OCI-LY7 (cell line): ENCODE data around the gene SORCS1. TPM values are rescaled to one million over a fixed set of nuclear protein-coding genes. Genes with fewer than 3 reads are reported as not detected.
A peak's percentile ranks its signal among the peaks of the same experiment; 100 is the strongest.

Source experiments
- BruUV-seq: library from RNA; stranded (reverse); fragments of 400-500 nt; replicated peaks from 2 replicates; lab custom pipeline; 2021; lab: Mats Ljungman, UMichigan
- CTCF ChIA-PET: fragments of 300-600 bp; sonication (Branson Sonifier 250); formaldehyde crosslinking; loops from one replicate; lab custom pipeline; 2022; ENCODE audit warnings: antibody characterized with exemption; ENCODE audit not compliant: unreplicated experiment; lab: Charles Lee
- POLR2A ChIA-PET: fragments of 300-600 bp; sonication (Branson Sonifier 250); formaldehyde crosslinking; loops from one replicate; lab custom pipeline; 2022; ENCODE audit warnings: antibody characterized with exemption; lab: Charles Lee
- DNase-seq: peaks from one replicate; pipeline ENCODE4 v3.0.0-alpha.2; 2015; ENCODE audit warnings: low spot score
- H2AFZ ChIP-seq: fragments of 200-600 bp; sonication (generic), shearing (Covaris generic); 2 replicates; pipeline ENCODE4 v1.6.1; 2014; ENCODE audit warnings: mild to moderate bottlenecking, antibody characterized with exemption, low read length, moderate library complexity
- H3K27ac ChIP-seq: fragments of 200-600 bp; sonication (generic); 2 replicates; pipeline ENCODE4 v1.5.1; 2014; ENCODE audit warnings: mixed run types, low read depth, mild to moderate bottlenecking, moderate library complexity, low read length, inconsistent platforms; ENCODE audit not compliant: poor library complexity, severe bottlenecking
- H3K36me3 ChIP-seq: fragments of 200-600 bp; sonication (generic); 2 replicates; pipeline ENCODE4 v1.6.1; 2014; ENCODE audit warnings: mild to moderate bottlenecking, antibody characterized with exemption, low read length, moderate library complexity, mixed read lengths; ENCODE audit not compliant: insufficient read depth
- H3K4me1 ChIP-seq: fragments of 200-600 bp; sonication (generic); 2 replicates; pipeline ENCODE4 v1.5.1; 2014; ENCODE audit warnings: mild to moderate bottlenecking, low read length; ENCODE audit not compliant: insufficient read depth, poor library complexity, severe bottlenecking
- H3K4me2 ChIP-seq: fragments of 200-600 bp; sonication (generic); 2 replicates; pipeline ENCODE4 v1.6.1; 2014; ENCODE audit warnings: mild to moderate bottlenecking, low read length
- H3K4me3 ChIP-seq: fragments of 200-600 bp; sonication (generic); 2 replicates; pipeline ENCODE4 v1.5.1; 2014; ENCODE audit warnings: mild to moderate bottlenecking, low read depth, low read length; ENCODE audit not compliant: poor library complexity, severe bottlenecking
- H3K79me2 ChIP-seq: fragments of 200-600 bp; sonication (generic); 2 replicates; pipeline ENCODE4 v1.6.1; 2016; ENCODE audit warnings: low read depth, mild to moderate bottlenecking, low read length, moderate library complexity, mixed read lengths; ENCODE audit not compliant: insufficient read depth
- H3K9me2 ChIP-seq: fragments of 200-600 bp; sonication (generic); 2 replicates; pipeline ENCODE4 v1.6.1; 2016; ENCODE audit warnings: mild to moderate bottlenecking, low read length, mixed read lengths; ENCODE audit not compliant: insufficient read depth
- H3K9me3 ChIP-seq: fragments of 200-600 bp; sonication (generic); 2 replicates; pipeline ENCODE4 v1.6.1; 2014; ENCODE audit warnings: mild to moderate bottlenecking, mixed run types, low read length, mixed read lengths
- H4K20me1 ChIP-seq: fragments of 200-600 bp; sonication (generic); 2 replicates; pipeline ENCODE4 v1.6.1; 2014; ENCODE audit warnings: mild to moderate bottlenecking, antibody characterized with exemption, low read length, moderate library complexity, mixed read lengths; ENCODE audit not compliant: insufficient read depth
- EZH2phosphoT487 ChIP-seq: fragments of 200-600 bp; sonication (generic); IDR thresholded peaks from 2 replicates; pipeline ENCODE4 v1.6.1; 2018; ENCODE audit warnings: low read depth, borderline replicate concordance, mild to moderate bottlenecking, mixed run types, antibody characterized with exemption, low read length, moderate library complexity, mixed read lengths
- intact Hi-C: fragments of 100-400 bp; cut with micrococcal nuclease; formaldehyde crosslinking; loops from one replicate; pipeline ENCODE4 v1.10.0; 2022; ENCODE audit not compliant: unreplicated experiment
- total RNA-seq, 2 experiments: library from RNA; depleted of rRNA in 1 of 2; stranded (reverse); fragments of >200 nt in 1 of 2; shearing (Covaris generic) in 1 of 2; gene quantifications; 2 replicates each; pipeline ENCODE4 v1.2.3, GENCODE V29; 2014 to 2022
- TF ChIP-seq, protein P1 (sequence below): fragments of 200-600 bp; sonication (generic); conservative IDR thresholded peaks from 2 replicates; pipeline ENCODE4 v1.5.1; 2014; ENCODE audit warnings: mild to moderate bottlenecking, antibody characterized with exemption, low read length, moderate library complexity, mixed read lengths

The SORCS1 gene
- total RNA-seq, 2 experiments from 2014 or later: not detected

DNA sequence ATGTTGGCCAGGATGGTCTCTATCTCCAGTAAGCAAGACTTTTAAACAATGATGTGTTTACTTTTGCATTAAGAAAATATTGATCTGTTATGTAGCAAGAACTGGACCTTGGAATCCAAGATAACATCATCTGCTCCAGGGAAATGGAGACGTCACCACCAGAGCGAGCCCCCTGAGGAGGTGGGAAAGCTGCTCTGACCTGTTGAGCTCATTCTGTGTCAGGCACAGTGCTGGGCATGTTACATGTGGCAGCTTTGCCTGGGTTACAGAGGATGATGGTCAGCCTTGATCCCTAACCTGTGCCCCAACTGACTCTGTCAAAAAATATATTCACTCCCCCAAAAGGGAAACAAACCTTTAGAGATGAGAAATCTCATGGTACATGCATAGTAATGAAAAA lies 436.3 kb downstream of the SORCS1 start:
- ChIA-PET POLR2A (interaction anchor here (0.8 kb wide), 1 partner anchor 304 kb away, joined by 3 read pairs; no protein-coding TSS in a partner anchor), CTCF (no interaction called here)
- H2AFZ ChIP-seq: no peak overlapping the region
- H3K36me3 ChIP-seq: no peaks in the 10 kb centered on the region
- H3K9me2 ChIP-seq: no peaks in the 10 kb centered on the region
- H3K79me2 ChIP-seq: no peaks in the 10 kb centered on the region
- TF ChIP-seq, protein P1, sequence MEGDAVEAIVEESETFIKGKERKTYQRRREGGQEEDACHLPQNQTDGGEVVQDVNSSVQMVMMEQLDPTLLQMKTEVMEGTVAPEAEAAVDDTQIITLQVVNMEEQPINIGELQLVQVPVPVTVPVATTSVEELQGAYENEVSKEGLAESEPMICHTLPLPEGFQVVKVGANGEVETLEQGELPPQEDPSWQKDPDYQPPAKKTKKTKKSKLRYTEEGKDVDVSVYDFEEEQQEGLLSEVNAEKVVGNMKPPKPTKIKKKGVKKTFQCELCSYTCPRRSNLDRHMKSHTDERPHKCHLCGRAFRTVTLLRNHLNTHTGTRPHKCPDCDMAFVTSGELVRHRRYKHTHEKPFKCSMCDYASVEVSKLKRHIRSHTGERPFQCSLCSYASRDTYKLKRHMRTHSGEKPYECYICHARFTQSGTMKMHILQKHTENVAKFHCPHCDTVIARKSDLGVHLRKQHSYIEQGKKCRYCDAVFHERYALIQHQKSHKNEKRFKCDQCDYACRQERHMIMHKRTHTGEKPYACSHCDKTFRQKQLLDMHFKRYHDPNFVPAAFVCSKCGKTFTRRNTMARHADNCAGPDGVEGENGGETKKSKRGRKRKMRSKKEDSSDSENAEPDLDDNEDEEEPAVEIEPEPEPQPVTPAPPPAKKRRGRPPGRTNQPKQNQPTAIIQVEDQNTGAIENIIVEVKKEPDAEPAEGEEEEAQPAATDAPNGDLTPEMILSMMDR: no peak
- TF ChIP-seq EZH2phosphoT487: no peak
- no peak overlapping the region for H3K4me2 ChIP-seq
- intact Hi-C loops: no loop called here
- no peaks in the 10 kb centered on the region for H3K9me3 ChIP-seq
- H3K4me3 ChIP-seq: no peak overlapping the region
- H3K4me1 ChIP-seq: no peaks in the 10 kb centered on the region
- no TSS peak for BruUV-seq
- no peak for DNase-seq
- no peaks in the 10 kb centered on the region for H4K20me1 ChIP-seq
- H3K27ac ChIP-seq: no peak overlapping the region

DNA sequence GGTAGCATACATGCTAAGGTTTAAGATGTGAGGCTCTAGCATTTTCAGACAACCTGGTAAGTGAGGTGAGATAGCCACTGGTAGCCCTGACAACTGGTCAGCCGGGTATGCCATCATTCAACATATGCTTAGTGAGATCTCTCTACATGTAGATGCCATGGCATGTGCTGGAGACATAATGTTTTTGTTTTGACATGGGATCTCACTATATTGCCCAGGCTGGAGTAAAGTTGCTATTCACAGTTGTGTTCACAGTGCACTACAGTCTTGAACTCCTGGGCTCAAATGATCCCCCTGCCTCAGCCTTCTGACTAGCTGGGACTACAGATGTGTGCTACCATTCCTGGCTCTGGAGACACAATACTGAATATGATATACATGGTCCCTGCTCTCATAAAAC lies 437.3 kb downstream of the SORCS1 start:
- Histone ChIP-seq H3K79me2 (no peaks in the 10 kb centered on the region), H3K27ac (no peak overlapping the region), H3K4me1 (no peaks in the 10 kb centered on the region), H3K36me3 (no peaks in the 10 kb centered on the region), H2AFZ (no peak overlapping the region), H3K9me3 (no peaks in the 10 kb centered on the region), H4K20me1 (no peaks in the 10 kb centered on the region), H3K9me2 (no peaks in the 10 kb centered on the region), H3K4me3 (no peak overlapping the region), H3K4me2 (no peak overlapping the region)
- BruUV-seq: no TSS peak
- POLR2A ChIA-PET: interaction anchor here (0.8 kb wide), 1 partner anchor 305 kb away, joined by 3 read pairs; no protein-coding TSS in a partner anchor
- intact Hi-C loops: no loop called here
- no peak for DNase-seq
- CTCF ChIA-PET: no interaction called here
- TF ChIP-seq, protein P1: no peak
- TF ChIP-seq EZH2phosphoT487: no peak

DNA sequence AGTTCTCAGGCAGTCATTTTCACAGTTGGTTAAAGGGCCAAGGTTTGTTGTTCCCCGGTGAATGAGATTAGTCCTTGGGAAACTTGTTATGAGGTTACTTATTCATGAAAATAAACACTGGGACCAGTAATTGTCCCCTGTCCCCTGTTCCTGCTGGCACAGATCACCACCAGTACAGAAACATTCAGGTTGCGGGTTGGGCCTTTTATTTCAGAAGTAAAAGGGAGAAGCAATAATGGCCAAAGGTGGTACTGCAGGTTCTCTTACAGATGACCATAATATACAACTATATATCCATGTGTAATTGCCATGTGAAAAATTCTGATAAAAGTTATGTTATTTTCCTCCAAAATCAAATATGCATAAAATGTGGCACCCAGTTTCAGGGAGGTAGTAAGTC lies 442.0 kb downstream of the SORCS1 start:
- no peak overlapping the region for H3K27ac ChIP-seq
- DNase-seq: no peak
- H2AFZ ChIP-seq: no peak overlapping the region
- no peak overlapping the region for H3K4me2 ChIP-seq
- H3K4me1 ChIP-seq: no peaks in the 10 kb centered on the region
- no peaks in the 10 kb centered on the region for H3K36me3 ChIP-seq
- H3K9me3 ChIP-seq: no peaks in the 10 kb centered on the region
- CTCF ChIA-PET: no interaction called here
- no peaks in the 10 kb centered on the region for H4K20me1 ChIP-seq
- H3K4me3 ChIP-seq: no peak overlapping the region
- no peaks in the 10 kb centered on the region for H3K9me2 ChIP-seq
- intact Hi-C loops: no loop called here
- no peaks in the 10 kb centered on the region for H3K79me2 ChIP-seq
- no TSS peak for BruUV-seq
- POLR2A ChIA-PET: no interaction called here
- no peak for TF ChIP-seq EZH2phosphoT487
- TF ChIP-seq, protein P1: 0 out of 2 replicates have a peak, but pooled peaks have one; percentile 29
